A549 (cell line): ENCODE results near the gene RSBN1.

ENCODE experiments used
- CBX2 ChIP-seq: fragments of 200-600 bp; sonication (generic); IDR thresholded peaks from 2 replicates; pipeline ENCODE4 v1.6.1; 2016; ENCODE audit warnings: low read depth, mild to moderate bottlenecking, borderline replicate concordance
- CTCF ChIP-seq: fragments of >200 bp; sonication (Bioruptor Twin); formaldehyde crosslinking; IDR thresholded peaks from 3 replicates; pipeline ENCODE4 v1.5.1; 2016
- ELK1 ChIP-seq: fragments of 150-350 bp; IDR thresholded peaks from 2 replicates; pipeline ENCODE4 v1.6.1; 2014; ENCODE audit warnings: low read depth, mild to moderate bottlenecking, low read length
- EP300 ChIP-seq, 2 experiments: fragments of >200 bp; sonication (Bioruptor Twin); formaldehyde crosslinking; IDR thresholded peaks; 2 replicates in 1 of 2; 3 replicates in 1 of 2; pipeline ENCODE4 v1.6.1; 2016 to 2017
- FOSL2 ChIP-seq, 2 experiments: fragments of 450-650 bp in 1 of 2; fragments of >200 bp in 1 of 2; sonication (Bioruptor Twin) in 1 of 2; formaldehyde crosslinking; IDR thresholded peaks; 2 replicates each; pipeline versions ENCODE4 v1.5.0 to v1.6.1; 2016 to 2020; ENCODE audit warnings: mild to moderate bottlenecking in 1 of 2, moderate library complexity in 1 of 2
- GATA3 ChIP-seq: IDR thresholded peaks from 2 replicates; pipeline ENCODE4 v1.6.1; 2012; ENCODE audit warnings: borderline replicate concordance
- JUNB ChIP-seq: fragments of >200 bp; sonication (Bioruptor Twin); formaldehyde crosslinking; IDR thresholded peaks from 2 replicates; pipeline ENCODE4 v1.6.1; 2016
- KDM1A ChIP-seq: fragments of 200-600 bp; sonication (generic); IDR thresholded peaks from 2 replicates; pipeline ENCODE4 v1.6.1; 2016; ENCODE audit warnings: low read depth, mild to moderate bottlenecking
- PBX3 ChIP-seq: IDR thresholded peaks from 2 replicates; pipeline ENCODE4 v1.6.1; 2012
- POLR2A ChIP-seq: IDR thresholded peaks from 2 replicates; pipeline ENCODE4 v1.6.1; 2012; ENCODE audit warnings: mild to moderate bottlenecking, low read length
- RAD21 ChIP-seq, 2 experiments: fragments of >200 bp in 1 of 2; sonication (Bioruptor Twin) in 1 of 2; formaldehyde crosslinking in 1 of 2; IDR thresholded peaks in 1 of 2; conservative IDR thresholded peaks in 1 of 2; 2 replicates in 1 of 2; 3 replicates in 1 of 2; pipeline ENCODE4 v1.6.1; 2012 to 2018; ENCODE audit warnings: inconsistent platforms in 1 of 2
- REST ChIP-seq: fragments of 200-600 bp; sonication (generic); IDR thresholded peaks from 2 replicates; pipeline ENCODE4 v1.6.1; 2016; ENCODE audit warnings: antibody characterized with exemption, mild to moderate bottlenecking, moderate library complexity
- SREBF2 ChIP-seq: fragments of 450-650 bp; IDR thresholded peaks from 2 replicates; pipeline ENCODE4 v1.6.1; 2014; ENCODE audit warnings: mild to moderate bottlenecking, moderate library complexity

GRCh38 chr1:113783254-113784103 is 28.8 kb downstream of the RSBN1 start:
- TF ChIP-seq KDM1A (no peak), POLR2A (no peak), CTCF (no peak), SREBF2 (no peak), FOSL2 (IDR thresholded peaks at IDR 0.05) (no peak), FOSL2 (CRISPR knock-in tag; IDR thresholded peaks at IDR 0.05) (no peak), RAD21 (conservative IDR thresholded peaks at IDR 0.05 in 1 of 2, IDR thresholded peaks at IDR 0.05 in 1 of 2) (no peak), REST (no peak), GATA3 (no peak), JUNB (no peak), PBX3 (no peak), ELK1 (no peak), CBX2 (no peak), EP300 (IDR thresholded peaks at IDR 0.05) (no peak)
